Lung (tissue), 12 donors: ENCODE data around the gene PDLIM4. TPM values are rescaled to one million over a fixed set of nuclear protein-coding genes. Genes with fewer than 3 reads are reported as not detected.

Experiments
- ATAC-seq: fragments of 200-7000 bp; cut with Tn5 transposase; one replicate; pipeline ENCODE4 v1.9.1; 2020; ENCODE audit warnings: moderate number of reproducible peaks; ENCODE audit not compliant: insufficient read depth, low FRiP score
- DNase-seq, 3 donors: peaks; one replicate each; pipeline ENCODE4 v3.0.0-alpha.2; 2013 to 2017
- H3K27ac ChIP-seq, 2 donors: one replicate each; pipeline ENCODE4 v1.5.1; 2013; ENCODE audit warnings: mild to moderate bottlenecking in 2 of 2, moderate library complexity in 2 of 2, control low read depth in 1 of 2, inconsistent platforms in 1 of 2, low read depth in 1 of 2, low read length in 1 of 2
- H3K27me3 ChIP-seq, 3 donors: one replicate each; pipeline ENCODE4 v1.5.1; 2013; ENCODE audit warnings: low read length in 2 of 3; ENCODE audit not compliant: control insufficient read depth in 3 of 3, insufficient read depth in 3 of 3
- H3K36me3 ChIP-seq, 4 donors: one replicate each; pipeline ENCODE4 v1.5.1; 2013; ENCODE audit warnings: low read length in 4 of 4, mild to moderate bottlenecking in 1 of 4, moderate library complexity in 1 of 4; ENCODE audit not compliant: control insufficient read depth in 4 of 4, insufficient read depth in 4 of 4
- H3K4me1 ChIP-seq, 5 donors: one replicate each; pipeline ENCODE4 v1.5.1; 2013; ENCODE audit warnings: low read length in 5 of 5, mild to moderate bottlenecking in 2 of 5, moderate library complexity in 1 of 5; ENCODE audit not compliant: control insufficient read depth in 5 of 5, insufficient read depth in 5 of 5
- H3K4me3 ChIP-seq: one replicate; pipeline ENCODE4 v1.5.1; 2013; ENCODE audit warnings: mild to moderate bottlenecking, control low read depth, moderate library complexity
- H3K9ac ChIP-seq, 2 donors: one replicate each; pipeline ENCODE4 v1.5.1; 2013; ENCODE audit warnings: low read length in 2 of 2, control low read depth in 1 of 2; ENCODE audit not compliant: insufficient read depth in 1 of 2
- H3K9me3 ChIP-seq, 4 donors: one replicate each; pipeline ENCODE4 v1.5.1; 2013; ENCODE audit warnings: low read length in 3 of 4, mild to moderate bottlenecking in 1 of 4, moderate library complexity in 1 of 4; ENCODE audit not compliant: control insufficient read depth in 4 of 4, insufficient read depth in 3 of 4
- WGBS, 2 donors: extraction: QIAGEN DNeasy Blood & Tissue Kit; methylation state at CpG; one replicate each; pipeline ENCODE4 v1.1.7; 2013; 5-methylcytosine and 5-hydroxymethylcytosine counted together
- polyA plus RNA-seq, 2 donors: library from polyadenylated mRNA; stranded (reverse); fragments of 200-250 nt; gene quantifications; one replicate each; pipeline ENCODE4 v1.2.1, GENCODE V29; 2013
- total RNA-seq, 2 donors: library from RNA; depleted of rRNA in 1 of 2; stranded (reverse); fragments of >200 nt in 1 of 2; gene quantifications; one replicate each; pipeline ENCODE4 v1.2.1, GENCODE V29; 2014 to 2021
- TF ChIP-seq, protein P1 (sequence below): IDR thresholded peaks from 2 replicates; pipeline ENCODE4 v1.5.1; 2012; ENCODE audit warnings: mild to moderate bottlenecking; ENCODE audit errors: control extremely low read depth, extremely low read depth
- donor health status: control.
- donor health status: control.
- donor health status: Bipolar disorder and iron deficiency.
- donor health status: healthy.
- donor health status: DM: yes; HTN: yes; CAD: no.

The PDLIM4 gene
- total and polyA plus RNA-seq, 4 donors: 7.3 to 13.8 (median 9.6) TPM

DNA sequence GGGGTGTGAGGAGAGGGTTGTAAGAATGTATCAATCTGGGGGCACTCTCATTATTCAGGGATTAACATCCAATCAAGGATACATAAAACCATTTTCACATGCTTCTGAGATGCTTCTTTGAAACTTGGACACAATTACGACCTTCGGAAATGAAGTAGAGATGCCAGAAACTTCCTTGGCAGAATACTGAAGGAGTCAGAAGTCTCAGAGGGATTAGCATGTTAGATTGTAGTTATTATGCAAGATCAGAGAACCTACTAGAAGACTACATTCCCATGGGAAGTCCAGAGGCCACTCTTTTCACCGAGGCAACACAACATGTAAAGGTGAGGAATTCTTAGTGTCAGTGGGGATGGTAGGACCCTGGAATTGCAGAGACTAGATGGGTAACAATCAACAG is 31.6 kb downstream of the PDLIM4 start:
- Histone ChIP-seq H3K9me3 (no peaks in the 10 kb centered on the region), H3K36me3 (no peaks in the 10 kb centered on the region), H3K27ac (no peak overlapping the region), H3K27me3 (no peaks in the 10 kb centered on the region), H3K9ac (no peak overlapping the region), H3K4me1 (peaks cover 0 to 8% (median 3%) of the 10 kb centered on the region in 5 donors), H3K4me3 (no peak overlapping the region)
- TF ChIP-seq, protein P1, sequence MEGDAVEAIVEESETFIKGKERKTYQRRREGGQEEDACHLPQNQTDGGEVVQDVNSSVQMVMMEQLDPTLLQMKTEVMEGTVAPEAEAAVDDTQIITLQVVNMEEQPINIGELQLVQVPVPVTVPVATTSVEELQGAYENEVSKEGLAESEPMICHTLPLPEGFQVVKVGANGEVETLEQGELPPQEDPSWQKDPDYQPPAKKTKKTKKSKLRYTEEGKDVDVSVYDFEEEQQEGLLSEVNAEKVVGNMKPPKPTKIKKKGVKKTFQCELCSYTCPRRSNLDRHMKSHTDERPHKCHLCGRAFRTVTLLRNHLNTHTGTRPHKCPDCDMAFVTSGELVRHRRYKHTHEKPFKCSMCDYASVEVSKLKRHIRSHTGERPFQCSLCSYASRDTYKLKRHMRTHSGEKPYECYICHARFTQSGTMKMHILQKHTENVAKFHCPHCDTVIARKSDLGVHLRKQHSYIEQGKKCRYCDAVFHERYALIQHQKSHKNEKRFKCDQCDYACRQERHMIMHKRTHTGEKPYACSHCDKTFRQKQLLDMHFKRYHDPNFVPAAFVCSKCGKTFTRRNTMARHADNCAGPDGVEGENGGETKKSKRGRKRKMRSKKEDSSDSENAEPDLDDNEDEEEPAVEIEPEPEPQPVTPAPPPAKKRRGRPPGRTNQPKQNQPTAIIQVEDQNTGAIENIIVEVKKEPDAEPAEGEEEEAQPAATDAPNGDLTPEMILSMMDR: no peak
- 86 to 92% methylated on average over 3 of the region's 3 CpGs for WGBS, 2 donors
- DNase-seq: no peak
- no peak for ATAC-seq

DNA sequence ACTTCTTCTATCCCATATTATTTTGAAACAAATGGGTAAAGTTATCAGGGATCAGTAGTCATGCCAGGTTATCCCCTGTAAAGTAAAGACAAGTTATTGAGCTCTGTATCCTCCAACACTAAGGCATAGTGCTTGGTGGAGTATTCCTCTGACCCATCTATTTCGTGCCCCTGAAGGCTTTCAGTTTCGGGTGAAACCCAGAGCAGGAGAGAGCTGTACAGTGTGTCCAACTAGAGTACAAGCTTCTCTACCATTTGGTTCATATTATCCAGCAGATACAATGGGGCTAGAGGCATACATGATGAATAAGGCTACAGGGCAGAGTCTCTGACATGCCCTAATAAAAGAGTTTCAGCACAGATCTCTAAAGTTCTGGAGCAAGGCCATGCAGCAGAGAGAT is 33.5 kb downstream of the PDLIM4 start:
- Histone ChIP-seq H3K9me3 (no peaks in the 10 kb centered on the region), H3K4me3 (no peak overlapping the region), H3K27me3 (peaks cover 0 to 9% (median 0%) of the 10 kb centered on the region in 3 donors), H3K4me1 (peaks cover 0 to 17% (median 3%) of the 10 kb centered on the region in 5 donors), H3K36me3 (no peaks in the 10 kb centered on the region), H3K27ac (no peak overlapping the region), H3K9ac (no peak overlapping the region)
- ATAC-seq: no peak
- WGBS, 2 donors: 91 to 94% methylated on average over 2 of the region's 2 CpGs
- TF ChIP-seq, protein P1: no peak
- DNase-seq: no peak

DNA sequence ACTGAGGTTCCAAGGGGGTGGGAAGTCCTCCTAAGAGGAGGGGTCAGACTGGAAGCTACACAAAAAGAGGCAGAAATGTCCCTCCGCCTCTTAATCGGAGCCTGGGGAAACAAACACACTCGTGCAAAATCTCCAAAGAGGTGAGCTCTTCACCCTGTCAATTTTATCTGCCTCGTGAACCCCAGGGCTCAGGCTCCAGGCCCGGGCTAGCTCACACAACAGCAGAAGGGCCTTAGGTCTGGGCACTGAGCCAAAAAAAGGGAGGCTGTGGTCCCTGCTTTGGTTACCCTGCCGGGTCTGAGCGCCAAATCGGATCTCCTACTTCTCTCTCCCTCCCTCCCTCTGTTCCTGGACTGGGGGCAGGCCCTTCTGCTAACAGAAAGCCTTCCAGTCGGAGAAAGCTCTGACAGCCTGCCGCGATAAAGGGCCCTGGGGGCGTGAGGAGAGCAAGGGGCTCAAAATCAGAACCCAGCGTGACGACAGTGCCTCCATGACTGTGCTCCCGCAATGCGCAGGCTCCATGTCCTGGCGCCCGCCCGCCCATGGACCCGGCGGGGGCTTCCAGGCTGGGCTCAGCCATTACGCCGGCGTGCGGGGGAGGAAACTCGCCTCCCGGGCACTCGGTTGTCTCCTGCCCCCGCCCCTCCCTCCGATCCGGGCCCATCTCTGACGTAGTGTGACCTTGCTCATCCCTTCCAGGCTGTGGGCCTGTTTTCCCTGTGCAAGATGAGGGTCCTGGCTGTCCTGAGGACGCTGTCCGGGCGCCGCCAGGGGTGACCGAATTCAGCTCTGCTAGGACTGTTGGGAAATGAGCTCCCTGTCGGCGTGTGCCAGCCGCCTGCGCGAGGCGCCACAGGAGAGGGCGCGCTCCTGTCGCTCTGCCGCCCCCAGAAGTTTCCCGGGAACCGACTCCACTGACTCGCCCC is 35.8 kb downstream of the PDLIM4 start:
- Histone ChIP-seq H3K4me3 (peak overlapping the region; percentile 44), H3K27me3 (peaks cover 0 to 9% (median 0%) of the 10 kb centered on the region in 3 donors), H3K27ac (peak overlapping the region; percentile 90 to 93), H3K9ac (peak overlapping the region; percentile 91), H3K4me1 (peaks cover 0 to 17% (median 2%) of the 10 kb centered on the region in 5 donors), H3K36me3 (no peaks in the 10 kb centered on the region), H3K9me3 (no peaks in the 10 kb centered on the region)
- WGBS, 2 donors: 1 to 2% methylated on average over 42 to 50 of the region's 50 CpGs
- ATAC-seq (peak; percentile 53), DNase-seq (peak; percentile 92 to 95 (median 94))
- TF ChIP-seq, protein P1: no peak
